Mesenteric fat pad (tissue), 1 donor: Measurements from ENCODE around the gene SFRP2. TPM values are rescaled to one million over a fixed set of nuclear protein-coding genes. Genes with fewer than 3 reads are reported as not detected.

Experiments used
- DNase-seq: peaks from one replicate; pipeline ENCODE4 v3.0.0-alpha.2; 2020; ENCODE audit warnings: low spot score
- total RNA-seq: library from RNA; stranded (reverse); fragmentation: NEBNext Ultra II Directional; extraction: Animal tissue kit (Norgen Biotek cat#: 25700); gene quantifications from one replicate; pipeline ENCODE4 v1.2.1, GENCODE V29; 2021
- donor health status: DM: yes; HTN: yes; CAD: no.

Gene SFRP2
- total RNA-seq, 1 donor from 2014 or later, result 38.2 TPM

DNA sequence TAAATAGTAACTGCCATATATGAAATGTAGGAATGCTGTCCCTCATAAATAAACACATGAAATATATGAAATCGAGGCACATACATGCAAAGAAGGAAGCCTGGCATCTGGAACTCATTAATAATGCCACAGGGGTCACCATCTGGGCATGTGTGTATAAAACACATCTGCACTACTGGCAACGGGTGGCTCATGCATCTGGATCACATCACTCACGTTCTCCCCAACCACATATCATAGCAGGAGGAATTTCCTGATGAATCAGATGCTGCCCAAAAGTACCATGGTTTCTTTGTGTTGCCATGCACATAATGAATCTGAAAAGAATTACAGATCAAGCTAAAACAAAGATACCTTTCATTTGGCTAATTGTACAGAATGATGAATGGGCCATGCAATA, 57.6 kb downstream of the SFRP2 start:
- no peak for DNase-seq

Other genes with a start within 250 kb of the SFRP2 start
- gene TLR2, start 104.8 kb downstream of the SFRP2 start, total RNA-seq, result 81.6 TPM
- gene RNF175, start 29.1 kb downstream of the SFRP2 start, total RNA-seq, result 0.45 TPM